ENCODE results near the gene DNPH1. TPM values are rescaled to one million over a fixed set of nuclear protein-coding genes. Genes with fewer than 3 reads are reported as not detected.

The DNPH1 gene
- total and polyA plus RNA-seq, 10 of the 15 experiments (the other 5 are each of a cell fraction or from before 2014, with no cell fraction given): 7.0 to 136 (median 67.7) TPM

DNA sequence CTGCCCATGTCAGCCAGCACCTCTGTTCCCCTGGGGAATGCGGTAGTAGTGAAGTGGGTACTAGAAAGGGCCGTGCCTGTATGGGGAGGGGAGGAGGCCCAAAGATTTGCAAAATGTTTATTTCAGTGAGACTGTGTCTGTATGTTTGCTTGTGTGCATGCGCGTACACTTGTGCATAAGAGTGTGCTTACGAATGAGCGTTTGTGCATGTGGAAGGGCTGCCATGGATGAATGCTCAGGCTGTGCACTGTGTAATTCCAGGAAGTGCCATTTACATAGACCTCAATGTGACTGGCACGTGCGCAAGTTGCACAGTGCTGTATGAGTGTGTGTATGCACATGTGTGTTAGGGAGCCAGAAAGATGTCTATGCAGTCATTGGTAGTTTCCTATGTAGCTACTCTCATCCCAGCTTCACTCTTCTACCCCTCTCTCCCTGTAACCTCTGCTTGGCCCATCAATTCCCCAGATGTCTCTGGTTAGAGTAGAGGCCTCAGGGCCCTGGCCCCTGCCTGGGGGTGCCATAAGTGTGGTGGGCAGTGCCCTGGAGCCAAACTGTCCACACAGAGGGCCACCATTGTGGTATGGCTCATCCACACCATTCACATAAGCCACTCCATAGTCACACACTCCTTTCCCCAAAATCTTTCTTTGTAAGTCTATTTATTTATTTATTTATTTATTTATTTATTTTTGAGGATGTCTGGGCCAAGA, 42.0 kb upstream of the DNPH1 start (continued):
- no peak for TF ChIP-seq CREB1 (IDR thresholded peaks at IDR 0.05; ENCODE audit: low read depth)
- no peak for TF ChIP-seq RFX5 (IDR thresholded peaks at IDR 0.05; ENCODE audit: low read depth, low read length)
- no peak for TF ChIP-seq EED (IDR thresholded peaks at IDR 0.05; ENCODE audit: low read depth)
- no peak for TF ChIP-seq SRF (IDR thresholded peaks at IDR 0.05; ENCODE audit: low read depth in 2 of 2, low read length in 2 of 2)
- TF ChIP-seq YBX1 (IDR thresholded peaks at IDR 0.05): no peak
- TF ChIP-seq IKZF2 (IDR thresholded peaks at IDR 0.05): peak; percentile 40 to 50; a peak in 3 of 4 replicates
- no peak for TF ChIP-seq EP300 (IDR thresholded peaks at IDR 0.05; ENCODE audit: borderline replicate concordance in 1 of 2, control insufficient read depth in 1 of 2, low read depth in 2 of 2, low read length in 2 of 2)
- TF ChIP-seq ZBED1 (IDR thresholded peaks at IDR 0.05; ENCODE audit: borderline replicate concordance): no peak
- no peak for TF ChIP-seq RB1 (IDR thresholded peaks at IDR 0.05; ENCODE audit: borderline replicate concordance)
- TF ChIP-seq POLR2A (IDR thresholded peaks at IDR 0.05; ENCODE audit: low read depth, low read length): no peak
- no peak for TF ChIP-seq CEBPB (IDR thresholded peaks at IDR 0.05; ENCODE audit: borderline replicate concordance in 1 of 2, low read depth in 2 of 2, low read length in 2 of 2)
- no peak for TF ChIP-seq CHD1 (IDR thresholded peaks at IDR 0.05; ENCODE audit: low read depth, low read length)
- TF ChIP-seq, protein P1, sequence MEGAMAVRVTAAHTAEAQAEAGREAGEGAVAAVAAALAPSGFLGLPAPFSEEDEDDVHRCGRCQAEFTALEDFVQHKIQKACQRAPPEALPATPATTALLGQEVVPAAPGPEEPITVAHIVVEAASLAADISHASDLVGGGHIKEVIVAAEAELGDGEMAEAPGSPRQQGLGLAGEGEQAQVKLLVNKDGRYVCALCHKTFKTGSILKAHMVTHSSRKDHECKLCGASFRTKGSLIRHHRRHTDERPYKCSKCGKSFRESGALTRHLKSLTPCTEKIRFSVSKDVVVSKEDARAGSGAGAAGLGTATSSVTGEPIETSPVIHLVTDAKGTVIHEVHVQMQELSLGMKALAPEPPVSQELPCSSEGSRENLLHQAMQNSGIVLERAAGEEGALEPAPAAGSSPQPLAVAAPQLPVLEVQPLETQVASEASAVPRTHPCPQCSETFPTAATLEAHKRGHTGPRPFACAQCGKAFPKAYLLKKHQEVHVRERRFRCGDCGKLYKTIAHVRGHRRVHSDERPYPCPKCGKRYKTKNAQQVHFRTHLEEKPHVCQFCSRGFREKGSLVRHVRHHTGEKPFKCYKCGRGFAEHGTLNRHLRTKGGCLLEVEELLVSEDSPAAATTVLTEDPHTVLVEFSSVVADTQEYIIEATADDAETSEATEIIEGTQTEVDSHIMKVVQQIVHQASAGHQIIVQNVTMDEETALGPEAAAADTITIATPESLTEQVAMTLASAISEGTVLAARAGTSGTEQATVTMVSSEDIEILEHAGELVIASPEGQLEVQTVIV (IDR thresholded peaks at IDR 0.05; ENCODE audit: borderline replicate concordance, partially characterized antibody): no peak
- peak; percentile 79 for TF ChIP-seq ZSCAN29 (IDR thresholded peaks at IDR 0.05)
